DMS53 treated with DMSO at 0.1 percent for 48 hours (cell line): ENCODE measurements around the gene FBH1.
"Not testable (repeated sequence)": the region's sequence is repeated elsewhere in the genome, so short reads cannot be mapped to it uniquely, and the experiment has no call there.

Experiments
- DNase-seq: peaks from one replicate; lab custom pipeline; 2025; ENCODE audit not compliant: unreplicated experiment; lab: John Stamatoyannopoulos, UW

FBH1 gene

GRCh38 chr10:5938291-5938690, 48.2 kb downstream of the FBH1 start:
- DNase-seq: no peak

GRCh38 chr10:5940807-5941218, 50.8 kb downstream of the FBH1 start:
- no peak for DNase-seq

- DNase-seq: no peak
These were observed 51.5 kb downstream of the FBH1 start for GRCh38 chr10:5941579-5941978.

GRCh38 chr10:5942001-5942400, 52.0 kb downstream of the FBH1 start:
- no peak for DNase-seq

- DNase-seq: no peak
These were observed 52.4 kb downstream of the FBH1 start for GRCh38 chr10:5942474-5942873.

GRCh38 chr10:5943536-5943935, 53.5 kb downstream of the FBH1 start:
- DNase-seq: peak; percentile 17

- DNase-seq: peak; percentile 89
These were observed 54.5 kb downstream of the FBH1 start for GRCh38 chr10:5944389-5945189.

GRCh38 chr10:5945190-5945509, 55.1 kb downstream of the FBH1 start:
- no peak for DNase-seq

- no peak for DNase-seq
These were observed 55.7 kb downstream of the FBH1 start for GRCh38 chr10:5945561-5946418.

GRCh38 chr10:5946419-5946775, 56.4 kb downstream of the FBH1 start:
- DNase-seq: not testable (repeated sequence)

- no peak for DNase-seq
These were observed 56.7 kb downstream of the FBH1 start for GRCh38 chr10:5946786-5947185.

GRCh38 chr10:5947471-5948207, 57.6 kb downstream of the FBH1 start:
- DNase-seq: no peak

- no peak for DNase-seq
These were observed 58.2 kb downstream of the FBH1 start for GRCh38 chr10:5948208-5948585.

- no peak for DNase-seq
These were observed 59.1 kb downstream of the FBH1 start for GRCh38 chr10:5949009-5949759.

GRCh38 chr10:5951167-5951711, 61.2 kb downstream of the FBH1 start:
- peak; percentile 14 for DNase-seq

GRCh38 chr10:5951721-5952407, 61.8 kb downstream of the FBH1 start:
- no peak for DNase-seq

GRCh38 chr10:5952731-5953385, 62.8 kb downstream of the FBH1 start:
- no peak for DNase-seq

GRCh38 chr10:5953676-5954075, 63.6 kb downstream of the FBH1 start:
- no peak for DNase-seq

- no peak for DNase-seq
These were observed 66.3 kb downstream of the FBH1 start for GRCh38 chr10:5956146-5956936.
